ENCODE data around the gene MYOM1.

The MYOM1 gene

GRCh38 chr18:3135536-3135935 is 84.2 kb downstream of the MYOM1 start:
- TF ChIP-seq, protein P1, sequence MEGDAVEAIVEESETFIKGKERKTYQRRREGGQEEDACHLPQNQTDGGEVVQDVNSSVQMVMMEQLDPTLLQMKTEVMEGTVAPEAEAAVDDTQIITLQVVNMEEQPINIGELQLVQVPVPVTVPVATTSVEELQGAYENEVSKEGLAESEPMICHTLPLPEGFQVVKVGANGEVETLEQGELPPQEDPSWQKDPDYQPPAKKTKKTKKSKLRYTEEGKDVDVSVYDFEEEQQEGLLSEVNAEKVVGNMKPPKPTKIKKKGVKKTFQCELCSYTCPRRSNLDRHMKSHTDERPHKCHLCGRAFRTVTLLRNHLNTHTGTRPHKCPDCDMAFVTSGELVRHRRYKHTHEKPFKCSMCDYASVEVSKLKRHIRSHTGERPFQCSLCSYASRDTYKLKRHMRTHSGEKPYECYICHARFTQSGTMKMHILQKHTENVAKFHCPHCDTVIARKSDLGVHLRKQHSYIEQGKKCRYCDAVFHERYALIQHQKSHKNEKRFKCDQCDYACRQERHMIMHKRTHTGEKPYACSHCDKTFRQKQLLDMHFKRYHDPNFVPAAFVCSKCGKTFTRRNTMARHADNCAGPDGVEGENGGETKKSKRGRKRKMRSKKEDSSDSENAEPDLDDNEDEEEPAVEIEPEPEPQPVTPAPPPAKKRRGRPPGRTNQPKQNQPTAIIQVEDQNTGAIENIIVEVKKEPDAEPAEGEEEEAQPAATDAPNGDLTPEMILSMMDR (conservative IDR thresholded peaks at IDR 0.05; ENCODE audit: low read depth, low read length), result no peak

GRCh38 chr18:3132700-3133099 is 87.1 kb downstream of the MYOM1 start:
- TF ChIP-seq, protein P1 (conservative IDR thresholded peaks at IDR 0.05; ENCODE audit: low read depth, low read length), result no peak
- no peak overlapping the region for H3K4me3 ChIP-seq (ENCODE audit: low read depth, low read length)
- DNase-seq (ENCODE audit: low read depth), result no peak

More at GRCh38 chr18:3135536-3135935, 84.2 kb downstream of the MYOM1 start:
- H3K4me3 ChIP-seq (ENCODE audit: low read depth, low read length), result no peak overlapping the region
- no peak for DNase-seq (ENCODE audit: low read depth)

DNA sequence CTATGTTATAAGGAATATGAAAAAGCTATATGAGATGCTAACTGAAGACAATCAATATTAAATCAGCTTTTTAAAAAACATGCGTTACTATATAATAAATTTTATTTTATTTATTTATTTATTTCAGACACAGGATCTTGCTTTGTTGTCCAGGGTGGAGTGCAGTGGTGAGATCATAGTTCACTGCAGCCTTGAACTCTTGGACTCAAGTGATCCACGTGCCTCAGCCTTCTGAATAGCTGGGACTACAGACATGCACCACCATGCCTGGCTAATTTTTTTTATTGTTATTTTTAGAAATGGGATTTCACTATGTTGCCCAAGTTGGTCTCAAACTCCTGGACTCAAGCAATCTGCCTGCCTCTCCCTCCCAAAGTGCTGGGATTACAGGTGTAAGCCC is 89.4 kb downstream of the MYOM1 start:
- H3K4me3 ChIP-seq (ENCODE audit: low read depth, low read length), result no peak overlapping the region
- no peak for DNase-seq (ENCODE audit: low read depth)
- TF ChIP-seq, protein P1 (conservative IDR thresholded peaks at IDR 0.05; ENCODE audit: low read depth, low read length), result no peak

DNA sequence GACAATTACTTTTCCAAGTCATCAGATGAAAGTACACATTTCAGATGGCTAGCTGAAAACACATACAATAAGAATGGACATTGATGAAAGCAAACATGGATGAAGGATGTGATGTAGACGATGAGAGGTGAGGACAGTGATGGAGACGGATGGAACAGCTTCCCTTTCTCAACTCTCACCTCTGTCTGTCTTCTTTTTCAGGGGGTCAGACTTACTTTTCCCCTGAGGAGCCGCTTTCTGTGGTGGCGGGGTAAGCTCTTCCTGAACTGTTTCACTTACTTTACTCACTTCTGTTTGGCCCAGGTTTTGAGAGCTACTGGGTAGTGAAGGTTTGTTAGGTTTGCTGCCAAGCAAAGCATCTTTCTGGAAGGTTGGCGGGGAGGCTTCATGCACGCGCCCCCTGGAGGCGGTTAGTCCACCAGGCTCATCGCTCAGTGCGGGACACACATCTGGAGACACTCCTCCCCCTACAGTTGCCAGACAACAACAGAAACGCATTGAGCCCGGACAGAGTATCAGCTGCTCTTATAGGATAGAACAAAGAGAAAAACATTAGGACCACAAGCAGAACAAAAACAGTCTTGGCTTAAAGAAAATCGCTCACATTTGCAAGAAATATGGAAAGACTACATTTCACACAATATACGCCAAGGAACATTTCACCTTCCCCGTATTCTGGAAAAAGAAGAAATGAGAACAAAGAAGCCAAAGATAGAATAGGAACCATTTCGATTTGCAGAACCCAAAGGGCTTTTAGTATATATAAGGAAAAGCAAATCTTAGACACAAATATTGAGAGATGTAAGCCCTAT is 90.5 kb downstream of the MYOM1 start:
- TF ChIP-seq, protein P1 (conservative IDR thresholded peaks at IDR 0.05; ENCODE audit: low read depth, low read length), result peak; percentile 99
- DNase-seq (ENCODE audit: low read depth), result peak; percentile 95
- H3K4me3 ChIP-seq (ENCODE audit: low read depth, low read length), result no peak overlapping the region

DNA sequence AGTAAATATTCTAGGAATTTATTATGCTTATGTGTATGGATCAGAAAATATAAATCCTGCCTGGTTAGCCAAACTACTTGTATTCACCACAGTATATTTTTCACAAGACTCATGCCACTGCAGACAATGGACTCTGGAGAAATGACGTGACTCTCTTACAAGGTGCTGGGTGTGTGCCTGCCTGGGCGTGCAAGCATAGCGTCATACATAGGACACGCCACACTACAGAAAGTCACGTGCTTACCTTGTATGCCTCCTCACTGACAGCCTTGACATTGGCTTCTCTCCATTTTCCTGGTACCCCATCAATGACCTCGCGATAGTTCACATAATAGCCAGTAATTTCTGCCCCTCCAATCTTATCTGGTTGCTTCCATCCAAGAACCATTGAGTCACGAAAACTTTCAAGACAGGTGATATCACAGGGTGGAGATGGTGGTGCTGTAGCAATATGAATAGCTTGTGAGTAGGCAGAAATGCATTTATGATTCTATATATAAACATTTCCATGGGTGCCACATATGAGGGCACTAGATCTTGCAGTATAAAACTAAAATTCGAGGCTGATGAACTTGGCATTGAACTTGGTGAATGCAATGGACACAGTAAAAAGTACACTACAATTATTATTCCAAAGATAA is 93.2 kb downstream of the MYOM1 start:
- DNase-seq (ENCODE audit: low read depth), result no peak
- TF ChIP-seq, protein P1 (conservative IDR thresholded peaks at IDR 0.05; ENCODE audit: low read depth, low read length), result no peak
- no peak overlapping the region for H3K4me3 ChIP-seq (ENCODE audit: low read depth, low read length)

- H3K4me3 ChIP-seq (ENCODE audit: low read depth, low read length), result no peak overlapping the region
- TF ChIP-seq, protein P1 (conservative IDR thresholded peaks at IDR 0.05; ENCODE audit: low read depth, low read length), result no peak
- DNase-seq (ENCODE audit: low read depth), result no peak
Observed at GRCh38 chr18:3124822-3125221, 94.9 kb downstream of the MYOM1 start.

Data from choroid plexus epithelial cell (primary cell).